Panc1 (cell line): Measurements from ENCODE around the gene NMRK1. TPM values are rescaled to one million over a fixed set of nuclear protein-coding genes. Genes with fewer than 3 reads are reported as not detected.

Experiments
- ATAC-seq: fragments of 200-7000 bp; cut with Tn5 transposase; 2 replicates; pipeline ENCODE4 v1.9.1; 2020; ENCODE audit warnings: mild to moderate bottlenecking, moderate library complexity
- BruUV-seq: library from RNA; stranded (reverse); fragments of 400-500 nt; replicated peaks from 2 replicates; lab custom pipeline; 2021; lab: Mats Ljungman, UMichigan
- CTCF ChIA-PET: fragments of 300-600 bp; sonication (Branson Sonifier 250); formaldehyde crosslinking; loops from one replicate; lab custom pipeline; 2022; ENCODE audit warnings: antibody characterized with exemption; lab: Charles Lee
- POLR2A ChIA-PET: fragments of 300-600 bp; sonication (Branson Sonifier 250); formaldehyde crosslinking; loops from one replicate; lab custom pipeline; 2022; ENCODE audit warnings: antibody characterized with exemption; lab: Charles Lee
- DNase-seq: peaks from one replicate; pipeline ENCODE4 v3.0.0-alpha.2; 2010; ENCODE audit warnings: low read depth, low spot score
- H3K27ac ChIP-seq: 2 replicates; pipeline ENCODE4 v1.5.1; 2011; ENCODE audit warnings: mild to moderate bottlenecking, low read length, inconsistent platforms
- H3K27me3 ChIP-seq: fragments of 200-500 bp; sonication (Bioruptor generic); 2 replicates; pipeline ENCODE4 v1.6.0; 2014; ENCODE audit warnings: low read length, inconsistent platforms; ENCODE audit not compliant: control insufficient read depth, insufficient read depth
- H3K36me3 ChIP-seq: fragments of 200-500 bp; sonication (Bioruptor generic); 2 replicates; pipeline ENCODE4 v1.5.1; 2014; ENCODE audit warnings: inconsistent platforms, mild to moderate bottlenecking, low read length, moderate library complexity; ENCODE audit not compliant: control insufficient read depth, insufficient read depth
- H3K4me1 ChIP-seq: 2 replicates; pipeline ENCODE4 v1.5.1; 2011; ENCODE audit warnings: inconsistent platforms, mild to moderate bottlenecking, low read length, moderate library complexity; ENCODE audit not compliant: control insufficient read depth, insufficient read depth
- H3K4me3 ChIP-seq, 2 experiments: 2 replicates each; pipeline ENCODE4 v1.5.1; 2011 to 2012; ENCODE audit warnings: low read depth in 2 of 2, low read length in 2 of 2, mild to moderate bottlenecking in 2 of 2, inconsistent platforms in 1 of 2, moderate library complexity in 1 of 2
- H3K9me3 ChIP-seq: fragments of 200-500 bp; sonication (Bioruptor generic); 2 replicates; pipeline ENCODE4 v1.5.1; 2014; ENCODE audit warnings: low read depth, mild to moderate bottlenecking, inconsistent platforms, low read length, moderate library complexity; ENCODE audit not compliant: control insufficient read depth, insufficient read depth
- CTCF ChIP-seq: fragments of 450-650 bp; IDR thresholded peaks from 2 replicates; pipeline ENCODE4 v1.5.1; 2017; ENCODE audit warnings: mild to moderate bottlenecking
- POLR2AphosphoS5 ChIP-seq: IDR thresholded peaks from 2 replicates; pipeline ENCODE4 v1.6.1; 2012; ENCODE audit warnings: mild to moderate bottlenecking, low read depth, low read length, moderate library complexity
- REST ChIP-seq, 2 experiments: IDR thresholded peaks; 2 replicates each; pipeline ENCODE4 v1.6.1; 2011 to 2012; ENCODE audit warnings: low read depth in 2 of 2, control low read depth in 1 of 2, low read length in 1 of 2, mild to moderate bottlenecking in 1 of 2, moderate library complexity in 1 of 2; ENCODE audit not compliant: insufficient read depth in 1 of 2
- SIN3A ChIP-seq: IDR thresholded peaks from 2 replicates; pipeline ENCODE4 v1.6.1; 2012; ENCODE audit warnings: low read depth, mild to moderate bottlenecking, low read length, moderate library complexity, borderline replicate concordance; ENCODE audit not compliant: insufficient read depth
- TCF7L2 ChIP-seq: IDR thresholded peaks from 2 replicates; pipeline ENCODE4 v1.6.1; 2011; ENCODE audit warnings: mild to moderate bottlenecking, low read depth, low read length, inconsistent platforms
- in situ Hi-C: cut with HindIII; loops from 2 replicates; pipeline ENCODE4 v1.10.0; 2016; ENCODE audit warnings: low sequenced_read_pairs, low pct_unique_long_range_greater_than_20kb
- intact Hi-C: fragments of 100-400 bp; cut with micrococcal nuclease; formaldehyde crosslinking; loops from one replicate; pipeline ENCODE4 v1.10.0; 2022; ENCODE audit not compliant: unreplicated experiment
- total RNA-seq: library from RNA; stranded (reverse); gene quantifications from one replicate; pipeline ENCODE4 v1.2.1, GENCODE V29; 2021; ENCODE audit not compliant: unreplicated experiment

The NMRK1 gene
- total RNA-seq, 1 experiment from 2014 or later: 16.0 TPM

- POLR2A ChIA-PET: no interaction called here
- no TSS peak for BruUV-seq
- intact Hi-C loops: loop anchor here (10.0 kb wide), 2 partner anchors 63 to 133 kb away; partner anchors contain the start of genes C9orf40 and CARNMT1
- Histone ChIP-seq H3K36me3 (no peaks in the 10 kb centered on the region), H3K4me1 (peaks cover 9% of the 10 kb centered on the region), H3K27ac (peak overlapping the region; percentile 84), H3K4me3 (peak overlapping the region; percentile 78 to 82), H3K27me3 (no peaks in the 10 kb centered on the region), H3K9me3 (no peaks in the 10 kb centered on the region)
- TF ChIP-seq POLR2AphosphoS5 (no peak), CTCF (no peak), TCF7L2 (no peak), SIN3A (no peak), REST (IDR thresholded peaks at IDR 0.05; ENCODE audit: insufficient read depth in 1 of 2, low read depth in 2 of 2, low read length in 1 of 2) (no peak)
- no peak for DNase-seq
- no peak for ATAC-seq
- in situ Hi-C loops: no loop called here
- CTCF ChIA-PET: no interaction called here
These were observed 599 bp downstream of the NMRK1 start for GRCh38 chr9:75087289-75087823.

GRCh38 chr9:75086541-75087288 lies 1.2 kb downstream of the NMRK1 start:
- no peak for TF ChIP-seq SIN3A
- no peak for TF ChIP-seq CTCF
- TF ChIP-seq TCF7L2: no peak
- no peak for TF ChIP-seq POLR2AphosphoS5
- no peak for TF ChIP-seq REST (IDR thresholded peaks at IDR 0.05; ENCODE audit: insufficient read depth in 1 of 2, low read depth in 2 of 2, low read length in 1 of 2)
- no peak for ATAC-seq
- CTCF ChIA-PET: no interaction called here
- in situ Hi-C loops (no loop called here), intact Hi-C loops (loop anchor here (10.0 kb wide), 2 partner anchors 62 to 132 kb away; partner anchors contain the start of genes C9orf40 and CARNMT1)
- Histone ChIP-seq H3K36me3 (no peaks in the 10 kb centered on the region), H3K27me3 (no peaks in the 10 kb centered on the region), H3K27ac (peak overlapping the region; percentile 84), H3K4me1 (peaks cover 9% of the 10 kb centered on the region), H3K4me3 (peak overlapping the region; percentile 78 to 82), H3K9me3 (no peaks in the 10 kb centered on the region)
- BruUV-seq: no TSS peak
- DNase-seq: no peak
- POLR2A ChIA-PET: interaction anchor here (0.6 to 0.7 kb wide), 2 partner anchors 23 to 167 kb away, joined by 3 to 9 read pairs; no protein-coding TSS in a partner anchor
